ENCODE measurements around the gene CHST9. TPM values are rescaled to one million over a fixed set of nuclear protein-coding genes. Genes with fewer than 3 reads are reported as not detected.

The CHST9 gene
- total and polyA plus RNA-seq, 9 of the 15 experiments (the other 6 are each of a cell fraction or from before 2014, with no cell fraction given) = not detected

- no peak for TF ChIP-seq CUX1 (CRISPR knock-in tag; IDR thresholded peaks at IDR 0.05)
Observed at GRCh38 chr18:27136208-27136535, 48.9 kb downstream of the CHST9 start (continued).

- DNase-seq (ENCODE audit: extremely low read depth in 1 of 4, low spot score in 3 of 4) (no peak), FAIRE-seq (no peak), ATAC-seq (no peak)
- Histone ChIP-seq H3K27me3 (ENCODE audit: control insufficient read depth in 2 of 2, insufficient read depth in 2 of 2, low read length in 2 of 2) (no peaks in the 10 kb centered on the region), H3K79me2 (ENCODE audit: control insufficient read depth, insufficient read depth, low read length) (no peaks in the 10 kb centered on the region), H4K20me1 (replicated peaks; ENCODE audit: control insufficient read depth, insufficient read depth, low read length) (no peaks in the 10 kb centered on the region), H3K9ac (ENCODE audit: insufficient read depth in 1 of 2, low read depth in 2 of 2, low read length in 2 of 2) (no peak overlapping the region), H3K27ac (ENCODE audit: extremely low read depth, low read depth, low read length) (no peak overlapping the region), H3K9me1 (ENCODE audit: control insufficient read depth, insufficient read depth, low read length) (no peaks in the 10 kb centered on the region), H3K4me1 (replicated peaks in 1 of 2; ENCODE audit: control insufficient read depth in 2 of 2, insufficient read depth in 2 of 2, low read length in 2 of 2) (no peaks in the 10 kb centered on the region), H3K9me3 (replicated peaks; ENCODE audit: control insufficient read depth, insufficient read depth, low read depth, low read length) (no peaks in the 10 kb centered on the region), H3K36me3 (ENCODE audit: control insufficient read depth, insufficient read depth, low read length) (no peaks in the 10 kb centered on the region), H2AFZ (ENCODE audit: low read depth, low read length) (no peak overlapping the region), H3K4me3 (no peak overlapping the region), H3K4me2 (ENCODE audit: insufficient read depth, low read length) (no peak overlapping the region)
- in situ Hi-C loops (cut with MboI) (no loop called here), intact Hi-C loops (cut with micrococcal nuclease) (no loop called here)
- BruUV-seq (replicated peaks) = no TSS peak
- ChIA-PET CTCF (ENCODE audit: low intra/inter-chr PET ratio) (no interaction called here), POLR2A (no interaction called here)
- 1% methylated on average over 7 of the region's 7 CpGs for WGBS (ENCODE audit: insufficient coverage, low coverage, missing lambda C conversion rate)
- no peak for TF ChIP-seq HSF4 (CRISPR knock-in tag; IDR thresholded peaks at IDR 0.05; ENCODE audit: borderline replicate concordance)
- no peak for TF ChIP-seq ZFX (CRISPR knock-in tag; IDR thresholded peaks at IDR 0.05)
- TF ChIP-seq NCOA1 (IDR thresholded peaks at IDR 0.05; ENCODE audit: low read depth) = no peak
- no peak for TF ChIP-seq ETV1 (tag; conservative IDR thresholded peaks at IDR 0.05; ENCODE audit: low read depth)
- TF ChIP-seq XRCC5 (IDR thresholded peaks at IDR 0.05; ENCODE audit: low read depth, low read length) = no peak
- no peak for TF ChIP-seq ATF3 (IDR thresholded peaks at IDR 0.05)
- no peak for TF ChIP-seq ATF3 (CRISPR knock-in tag; conservative IDR thresholded peaks at IDR 0.05)
- no peak for TF ChIP-seq FOXK1 (CRISPR knock-in tag; IDR thresholded peaks at IDR 0.05; ENCODE audit: borderline replicate concordance)
- no peak for TF ChIP-seq LCOR (CRISPR knock-in tag; IDR thresholded peaks at IDR 0.05)
- TF ChIP-seq BCOR (IDR thresholded peaks at IDR 0.05) = no peak
- no peak for TF ChIP-seq ERF (CRISPR knock-in tag; IDR thresholded peaks at IDR 0.05)
- TF ChIP-seq NR3C1 (CRISPR knock-in tag; IDR thresholded peaks at IDR 0.05) = no peak
Observed at GRCh38 chr18:27135504-27136207, 49.5 kb downstream of the CHST9 start.
